Colon (tissue), 2 donors: Measurements from ENCODE around the gene MAGOH.
"Not testable (repeated sequence)": the region's sequence is repeated elsewhere in the genome, so short reads cannot be mapped to it uniquely, and the experiment has no call there.

Experiments used
- FAIRE-seq: peaks from 2 replicates; lab custom pipeline; 2012; peaks lifted over from hg19 to GRCh38; lab: Jason Lieb, UNC
- donor health status: control.
- donor health status: control.

The MAGOH gene

GRCh38 chr1:53186533-53186932 lies 51.8 kb downstream of the MAGOH start:
- FAIRE-seq = no peak

- FAIRE-seq = not testable (repeated sequence)
Measured at GRCh38 chr1:53185955-53186297, 52.4 kb downstream of the MAGOH start.

- FAIRE-seq = no peak
Measured at GRCh38 chr1:53183095-53183990, 55.0 kb downstream of the MAGOH start.

GRCh38 chr1:53182716-53183094 lies 55.6 kb downstream of the MAGOH start:
- no peak for FAIRE-seq

GRCh38 chr1:53182111-53182593 lies 56.2 kb downstream of the MAGOH start:
- FAIRE-seq = no peak

- no peak for FAIRE-seq
Measured at GRCh38 chr1:53180951-53181350, 57.4 kb downstream of the MAGOH start.

GRCh38 chr1:53180226-53180625 lies 58.1 kb downstream of the MAGOH start:
- no peak for FAIRE-seq
